NCI-H1092 (cell line): ENCODE results near the gene KCNJ12.
A peak's percentile ranks its signal among the peaks of the same experiment; 100 is the strongest.

Experiments
- DNase-seq: peaks from one replicate; lab custom pipeline; 2025; lab: John Stamatoyannopoulos, UW

The KCNJ12 gene

GRCh38 chr17:21368545-21369246 is 7.5 kb upstream of the KCNJ12 start:
- DNase-seq, result no peak

- no peak for DNase-seq
Observed at GRCh38 chr17:21369395-21369794, 6.8 kb upstream of the KCNJ12 start.

GRCh38 chr17:21370430-21370829 is 5.7 kb upstream of the KCNJ12 start:
- no peak for DNase-seq

GRCh38 chr17:21371511-21372081 is 4.6 kb upstream of the KCNJ12 start:
- no peak for DNase-seq

- no peak for DNase-seq
Observed at GRCh38 chr17:21372256-21372954, 3.8 kb upstream of the KCNJ12 start.

GRCh38 chr17:21373036-21373435 is 3.1 kb upstream of the KCNJ12 start:
- no peak for DNase-seq

GRCh38 chr17:21373696-21374440 is 2.3 kb upstream of the KCNJ12 start:
- no peak for DNase-seq

- no peak for DNase-seq
Observed at GRCh38 chr17:21374441-21375161, 1.6 kb upstream of the KCNJ12 start.

GRCh38 chr17:21375162-21375560 is 996 bp upstream of the KCNJ12 start:
- no peak for DNase-seq

GRCh38 chr17:21375757-21376080 is 438 bp upstream of the KCNJ12 start:
- no peak for DNase-seq

- no peak for DNase-seq
Observed at GRCh38 chr17:21376759-21377690, 868 bp downstream of the KCNJ12 start.

GRCh38 chr17:21377705-21378396 is 1.7 kb downstream of the KCNJ12 start:
- no peak for DNase-seq

GRCh38 chr17:21378553-21378952 is 2.4 kb downstream of the KCNJ12 start:
- no peak for DNase-seq

- peak; percentile 68 for DNase-seq
Observed at GRCh38 chr17:21379080-21379711, 3.0 kb downstream of the KCNJ12 start.

- no peak for DNase-seq
Observed at GRCh38 chr17:21380659-21381058, 4.5 kb downstream of the KCNJ12 start.

GRCh38 chr17:21381076-21381706 is 5.0 kb downstream of the KCNJ12 start:
- DNase-seq, result peak; percentile 56

GRCh38 chr17:21382560-21383495 is 6.7 kb downstream of the KCNJ12 start:
- peak; percentile 37 for DNase-seq

GRCh38 chr17:21385281-21385845 is 9.2 kb downstream of the KCNJ12 start:
- no peak for DNase-seq
